ENCODE data around the gene EXOC6B.

The EXOC6B gene

DNA sequence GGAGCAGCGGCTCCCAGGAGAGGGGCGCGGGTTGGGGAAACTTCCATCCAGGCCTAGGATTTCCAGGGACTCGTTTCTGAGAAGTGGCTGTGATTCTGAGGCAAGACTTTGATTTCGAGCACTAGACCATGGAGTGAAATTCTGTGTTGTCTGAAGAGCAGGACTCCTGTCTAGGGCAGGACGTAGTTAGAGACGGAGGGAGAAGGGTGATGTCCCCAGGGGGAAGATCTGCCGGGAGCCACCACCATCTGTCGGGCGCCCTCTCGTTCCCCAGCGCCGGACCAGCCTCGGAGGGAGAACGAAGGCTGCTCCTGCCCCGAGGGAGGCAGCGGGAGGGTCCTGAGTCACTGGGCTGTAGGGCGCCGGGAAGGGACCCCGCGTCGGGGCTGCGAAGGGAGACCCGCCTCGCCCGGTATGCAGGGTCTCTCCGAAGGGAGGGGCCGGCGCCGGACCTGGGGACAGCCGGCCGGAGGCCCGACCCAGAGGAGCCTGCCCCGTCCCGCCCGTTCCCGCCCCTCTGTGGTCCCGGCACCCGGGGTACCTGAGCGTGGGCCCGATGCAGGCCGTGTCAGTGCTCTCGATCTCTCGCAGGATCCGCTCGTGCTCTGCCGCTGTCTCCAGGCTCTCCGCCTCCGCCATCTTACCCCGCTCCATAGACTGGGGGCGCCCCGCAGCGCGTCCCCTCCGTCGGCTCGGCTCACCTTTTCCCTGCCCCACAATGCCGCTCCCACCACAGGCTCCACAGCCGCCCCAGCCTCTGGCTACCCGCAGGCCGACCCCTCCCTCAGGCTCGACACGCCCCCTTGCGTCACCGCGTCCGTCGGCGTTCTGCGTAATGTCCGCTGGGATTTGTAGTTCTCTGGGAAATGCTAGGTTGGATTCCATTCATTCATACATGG lies at the start of gene EXOC6B (continued):
- peak; percentile 26; the same call in 1 of the 2 replicates for TF ChIP-seq GLIS1 (tag by site-specific recombination; IDR thresholded peaks at IDR 0.05)
- peak; percentile 96 for TF ChIP-seq ZNF335 (tag by site-specific recombination; conservative IDR thresholded peaks at IDR 0.05)
- TF ChIP-seq BCL11A (tag by site-specific recombination; IDR thresholded peaks at IDR 0.05; ENCODE audit: low read depth) = 0 out of 2 replicates have a peak, but pooled peaks have one; percentile 25
- TF ChIP-seq, protein P1, sequence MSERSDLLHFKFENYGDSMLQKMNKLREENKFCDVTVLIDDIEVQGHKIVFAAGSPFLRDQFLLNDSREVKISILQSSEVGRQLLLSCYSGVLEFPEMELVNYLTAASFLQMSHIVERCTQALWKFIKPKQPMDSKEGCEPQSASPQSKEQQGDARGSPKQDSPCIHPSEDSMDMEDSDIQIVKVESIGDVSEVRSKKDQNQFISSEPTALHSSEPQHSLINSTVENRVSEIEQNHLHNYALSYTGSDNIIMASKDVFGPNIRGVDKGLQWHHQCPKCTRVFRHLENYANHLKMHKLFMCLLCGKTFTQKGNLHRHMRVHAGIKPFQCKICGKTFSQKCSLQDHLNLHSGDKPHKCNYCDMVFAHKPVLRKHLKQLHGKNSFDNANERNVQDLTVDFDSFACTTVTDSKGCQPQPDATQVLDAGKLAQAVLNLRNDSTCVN (tag by site-specific recombination; optimal IDR thresholded peaks at IDR 0.05) = peak; percentile 83
- no peak for TF ChIP-seq ZNF140 (tag by site-specific recombination; IDR thresholded peaks at IDR 0.05)
- TF ChIP-seq, protein P2, sequence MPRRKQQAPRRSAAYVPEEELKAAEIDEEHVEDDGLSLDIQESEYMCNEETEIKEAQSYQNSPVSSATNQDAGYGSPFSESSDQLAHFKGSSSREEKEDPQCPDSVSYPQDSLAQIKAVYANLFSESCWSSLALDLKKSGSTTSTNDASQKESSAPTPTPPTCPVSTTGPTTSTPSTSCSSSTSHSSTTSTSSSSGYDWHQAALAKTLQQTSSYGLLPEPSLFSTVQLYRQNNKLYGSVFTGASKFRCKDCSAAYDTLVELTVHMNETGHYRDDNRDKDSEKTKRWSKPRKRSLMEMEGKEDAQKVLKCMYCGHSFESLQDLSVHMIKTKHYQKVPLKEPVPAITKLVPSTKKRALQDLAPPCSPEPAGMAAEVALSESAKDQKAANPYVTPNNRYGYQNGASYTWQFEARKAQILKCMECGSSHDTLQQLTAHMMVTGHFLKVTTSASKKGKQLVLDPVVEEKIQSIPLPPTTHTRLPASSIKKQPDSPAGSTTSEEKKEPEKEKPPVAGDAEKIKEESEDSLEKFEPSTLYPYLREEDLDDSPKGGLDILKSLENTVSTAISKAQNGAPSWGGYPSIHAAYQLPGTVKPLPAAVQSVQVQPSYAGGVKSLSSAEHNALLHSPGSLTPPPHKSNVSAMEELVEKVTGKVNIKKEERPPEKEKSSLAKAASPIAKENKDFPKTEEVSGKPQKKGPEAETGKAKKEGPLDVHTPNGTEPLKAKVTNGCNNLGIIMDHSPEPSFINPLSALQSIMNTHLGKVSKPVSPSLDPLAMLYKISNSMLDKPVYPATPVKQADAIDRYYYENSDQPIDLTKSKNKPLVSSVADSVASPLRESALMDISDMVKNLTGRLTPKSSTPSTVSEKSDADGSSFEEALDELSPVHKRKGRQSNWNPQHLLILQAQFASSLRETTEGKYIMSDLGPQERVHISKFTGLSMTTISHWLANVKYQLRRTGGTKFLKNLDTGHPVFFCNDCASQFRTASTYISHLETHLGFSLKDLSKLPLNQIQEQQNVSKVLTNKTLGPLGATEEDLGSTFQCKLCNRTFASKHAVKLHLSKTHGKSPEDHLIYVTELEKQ (tag by site-specific recombination; IDR thresholded peaks at IDR 0.05; ENCODE audit: borderline replicate concordance) = no peak
- TF ChIP-seq ZFP37 (tag by site-specific recombination; IDR thresholded peaks at IDR 0.05) = peak; percentile 68; the same call in 1 of the 2 replicates
- TF ChIP-seq SP3 (tag by site-specific recombination; IDR thresholded peaks at IDR 0.05) = peak; percentile 99
- peak; percentile 64 for TF ChIP-seq ZNF341 (tag by site-specific recombination; IDR thresholded peaks at IDR 0.05; ENCODE audit: low read depth)
- TF ChIP-seq IKZF3 (tag by site-specific recombination; IDR thresholded peaks at IDR 0.05) = peak; percentile 67
- TF ChIP-seq, protein P3, sequence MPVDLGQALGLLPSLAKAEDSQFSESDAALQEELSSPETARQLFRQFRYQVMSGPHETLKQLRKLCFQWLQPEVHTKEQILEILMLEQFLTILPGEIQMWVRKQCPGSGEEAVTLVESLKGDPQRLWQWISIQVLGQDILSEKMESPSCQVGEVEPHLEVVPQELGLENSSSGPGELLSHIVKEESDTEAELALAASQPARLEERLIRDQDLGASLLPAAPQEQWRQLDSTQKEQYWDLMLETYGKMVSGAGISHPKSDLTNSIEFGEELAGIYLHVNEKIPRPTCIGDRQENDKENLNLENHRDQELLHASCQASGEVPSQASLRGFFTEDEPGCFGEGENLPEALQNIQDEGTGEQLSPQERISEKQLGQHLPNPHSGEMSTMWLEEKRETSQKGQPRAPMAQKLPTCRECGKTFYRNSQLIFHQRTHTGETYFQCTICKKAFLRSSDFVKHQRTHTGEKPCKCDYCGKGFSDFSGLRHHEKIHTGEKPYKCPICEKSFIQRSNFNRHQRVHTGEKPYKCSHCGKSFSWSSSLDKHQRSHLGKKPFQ (tag by site-specific recombination; IDR thresholded peaks at IDR 0.05) = no peak
- TF ChIP-seq, protein P4, sequence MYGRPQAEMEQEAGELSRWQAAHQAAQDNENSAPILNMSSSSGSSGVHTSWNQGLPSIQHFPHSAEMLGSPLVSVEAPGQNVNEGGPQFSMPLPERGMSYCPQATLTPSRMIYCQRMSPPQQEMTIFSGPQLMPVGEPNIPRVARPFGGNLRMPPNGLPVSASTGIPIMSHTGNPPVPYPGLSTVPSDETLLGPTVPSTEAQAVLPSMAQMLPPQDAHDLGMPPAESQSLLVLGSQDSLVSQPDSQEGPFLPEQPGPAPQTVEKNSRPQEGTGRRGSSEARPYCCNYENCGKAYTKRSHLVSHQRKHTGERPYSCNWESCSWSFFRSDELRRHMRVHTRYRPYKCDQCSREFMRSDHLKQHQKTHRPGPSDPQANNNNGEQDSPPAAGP (tag by site-specific recombination; IDR thresholded peaks at IDR 0.05) = peak; percentile 74
- TF ChIP-seq WT1 (tag by site-specific recombination; IDR thresholded peaks at IDR 0.05) = peak; percentile 50; the same call in 1 of the 2 replicates
- TF ChIP-seq ZNF830 (tag by site-specific recombination; IDR thresholded peaks at IDR 0.05; ENCODE audit: low read depth) = no peak
- TF ChIP-seq, protein P5, sequence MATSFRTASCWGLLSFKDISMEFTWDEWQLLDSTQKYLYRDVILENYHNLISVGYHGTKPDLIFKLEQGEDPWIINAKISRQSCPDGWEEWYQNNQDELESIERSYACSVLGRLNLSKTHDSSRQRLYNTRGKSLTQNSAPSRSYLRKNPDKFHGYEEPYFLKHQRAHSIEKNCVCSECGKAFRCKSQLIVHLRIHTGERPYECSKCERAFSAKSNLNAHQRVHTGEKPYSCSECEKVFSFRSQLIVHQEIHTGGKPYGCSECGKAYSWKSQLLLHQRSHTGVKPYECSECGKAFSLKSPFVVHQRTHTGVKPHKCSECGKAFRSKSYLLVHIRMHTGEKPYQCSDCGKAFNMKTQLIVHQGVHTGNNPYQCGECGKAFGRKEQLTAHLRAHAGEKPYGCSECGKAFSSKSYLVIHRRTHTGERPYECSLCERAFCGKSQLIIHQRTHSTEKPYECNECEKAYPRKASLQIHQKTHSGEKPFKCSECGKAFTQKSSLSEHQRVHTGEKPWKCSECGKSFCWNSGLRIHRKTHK (tag by site-specific recombination; IDR thresholded peaks at IDR 0.05) = no peak
- TF ChIP-seq, protein P6, sequence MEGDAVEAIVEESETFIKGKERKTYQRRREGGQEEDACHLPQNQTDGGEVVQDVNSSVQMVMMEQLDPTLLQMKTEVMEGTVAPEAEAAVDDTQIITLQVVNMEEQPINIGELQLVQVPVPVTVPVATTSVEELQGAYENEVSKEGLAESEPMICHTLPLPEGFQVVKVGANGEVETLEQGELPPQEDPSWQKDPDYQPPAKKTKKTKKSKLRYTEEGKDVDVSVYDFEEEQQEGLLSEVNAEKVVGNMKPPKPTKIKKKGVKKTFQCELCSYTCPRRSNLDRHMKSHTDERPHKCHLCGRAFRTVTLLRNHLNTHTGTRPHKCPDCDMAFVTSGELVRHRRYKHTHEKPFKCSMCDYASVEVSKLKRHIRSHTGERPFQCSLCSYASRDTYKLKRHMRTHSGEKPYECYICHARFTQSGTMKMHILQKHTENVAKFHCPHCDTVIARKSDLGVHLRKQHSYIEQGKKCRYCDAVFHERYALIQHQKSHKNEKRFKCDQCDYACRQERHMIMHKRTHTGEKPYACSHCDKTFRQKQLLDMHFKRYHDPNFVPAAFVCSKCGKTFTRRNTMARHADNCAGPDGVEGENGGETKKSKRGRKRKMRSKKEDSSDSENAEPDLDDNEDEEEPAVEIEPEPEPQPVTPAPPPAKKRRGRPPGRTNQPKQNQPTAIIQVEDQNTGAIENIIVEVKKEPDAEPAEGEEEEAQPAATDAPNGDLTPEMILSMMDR (tag by site-specific recombination; IDR thresholded peaks at IDR 0.05) = 0 out of 2 replicates have a peak, but pooled peaks have one; percentile 29
- TF ChIP-seq YY2 (tag by site-specific recombination; IDR thresholded peaks at IDR 0.05) = peak; percentile 73
- TF ChIP-seq MZF1 (tag by site-specific recombination; IDR thresholded peaks at IDR 0.05; ENCODE audit: borderline replicate concordance) = 0 out of 2 replicates have a peak, but pooled peaks have one; percentile 57
- TF ChIP-seq ZNF423 (tag by site-specific recombination; IDR thresholded peaks at IDR 0.05) = 0 out of 2 replicates have a peak, but pooled peaks have one; percentile 19
- TF ChIP-seq ZNF514 (tag by site-specific recombination; IDR thresholded peaks at IDR 0.05) = no peak
- peak; percentile 74 for TF ChIP-seq ZFHX2 (tag by site-specific recombination; conservative IDR thresholded peaks at IDR 0.05)
- TF ChIP-seq, protein P7, sequence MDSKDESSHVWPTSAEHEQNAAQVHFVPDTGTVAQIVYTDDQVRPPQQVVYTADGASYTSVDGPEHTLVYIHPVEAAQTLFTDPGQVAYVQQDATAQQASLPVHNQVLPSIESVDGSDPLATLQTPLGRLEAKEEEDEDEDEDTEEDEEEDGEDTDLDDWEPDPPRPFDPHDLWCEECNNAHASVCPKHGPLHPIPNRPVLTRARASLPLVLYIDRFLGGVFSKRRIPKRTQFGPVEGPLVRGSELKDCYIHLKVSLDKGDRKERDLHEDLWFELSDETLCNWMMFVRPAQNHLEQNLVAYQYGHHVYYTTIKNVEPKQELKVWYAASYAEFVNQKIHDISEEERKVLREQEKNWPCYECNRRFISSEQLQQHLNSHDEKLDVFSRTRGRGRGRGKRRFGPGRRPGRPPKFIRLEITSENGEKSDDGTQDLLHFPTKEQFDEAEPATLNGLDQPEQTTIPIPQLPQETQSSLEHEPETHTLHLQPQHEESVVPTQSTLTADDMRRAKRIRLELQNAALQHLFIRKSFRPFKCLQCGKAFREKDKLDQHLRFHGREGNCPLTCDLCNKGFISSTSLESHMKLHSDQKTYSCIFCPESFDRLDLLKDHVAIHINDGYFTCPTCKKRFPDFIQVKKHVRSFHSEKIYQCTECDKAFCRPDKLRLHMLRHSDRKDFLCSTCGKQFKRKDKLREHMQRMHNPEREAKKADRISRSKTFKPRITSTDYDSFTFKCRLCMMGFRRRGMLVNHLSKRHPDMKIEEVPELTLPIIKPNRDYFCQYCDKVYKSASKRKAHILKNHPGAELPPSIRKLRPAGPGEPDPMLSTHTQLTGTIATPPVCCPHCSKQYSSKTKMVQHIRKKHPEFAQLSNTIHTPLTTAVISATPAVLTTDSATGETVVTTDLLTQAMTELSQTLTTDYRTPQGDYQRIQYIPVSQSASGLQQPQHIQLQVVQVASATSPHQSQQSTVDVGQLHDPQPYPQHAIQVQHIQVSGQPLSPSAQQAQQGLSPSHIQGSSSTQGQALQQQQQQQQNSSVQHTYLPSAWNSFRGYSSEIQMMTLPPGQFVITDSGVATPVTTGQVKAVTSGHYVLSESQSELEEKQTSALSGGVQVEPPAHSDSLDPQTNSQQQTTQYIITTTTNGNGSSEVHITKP (tag by site-specific recombination; IDR thresholded peaks at IDR 0.05) = peak; percentile 82
- TF ChIP-seq EGR2 (tag by site-specific recombination; IDR thresholded peaks at IDR 0.05; ENCODE audit: low read depth) = peak; percentile 54
